Suprapubic skin (tissue), 4 donors: ENCODE data around the gene FASTKD3. TPM values are rescaled to one million over a fixed set of nuclear protein-coding genes. Genes with fewer than 3 reads are reported as not detected.
A peak's percentile ranks its signal among the peaks of the same experiment; 100 is the strongest.

Source experiments
- DNase-seq, 2 donors: peaks; one replicate each; pipeline ENCODE4 v3.0.0-alpha.2; 2019; ENCODE audit warnings: low spot score in 2 of 2
- H3K27ac ChIP-seq: fragments of 200-600 bp; sonication (generic); one replicate; pipeline ENCODE4 v1.5.1; 2019
- H3K27me3 ChIP-seq: fragments of 200-600 bp; sonication (generic); one replicate; pipeline ENCODE4 v1.5.1; 2019
- H3K36me3 ChIP-seq: fragments of 200-600 bp; sonication (generic); one replicate; pipeline ENCODE4 v1.5.1; 2019
- H3K4me1 ChIP-seq: fragments of 200-600 bp; sonication (generic); one replicate; pipeline ENCODE4 v1.5.1; 2019
- H3K4me3 ChIP-seq: fragments of 200-600 bp; sonication (generic); one replicate; pipeline ENCODE4 v1.5.1; 2019; ENCODE audit warnings: mild to moderate bottlenecking
- H3K9me3 ChIP-seq: fragments of 200-600 bp; sonication (generic); one replicate; pipeline ENCODE4 v1.5.1; 2019
- EP300 ChIP-seq: sonication (generic); formaldehyde crosslinking; IDR thresholded peaks from one replicate; pipeline ENCODE4 v1.6.1; 2017; ENCODE audit warnings: antibody characterized with exemption
- POLR2A ChIP-seq, 2 donors: fragments of 450-650 bp; IDR thresholded peaks; one replicate each; pipeline ENCODE4 v1.6.1; 2017; ENCODE audit warnings: antibody characterized with exemption in 2 of 2, mild to moderate bottlenecking in 2 of 2, moderate library complexity in 2 of 2
- POLR2AphosphoS5 ChIP-seq, 3 donors: sonication (generic); formaldehyde crosslinking; IDR thresholded peaks; one replicate each; pipeline ENCODE4 v1.6.1; 2017; ENCODE audit warnings: antibody characterized with exemption in 3 of 3
- WGBS: methylation state at CpG from one replicate; pipeline ENCODE4 v1.1.5; 2018; 5-methylcytosine and 5-hydroxymethylcytosine counted together
- total RNA-seq, 4 donors: library from RNA; depleted of rRNA; stranded (reverse); fragments of >200 nt; gene quantifications; one replicate each; pipeline ENCODE4 v1.1.0, GENCODE V29; 2016
- TF ChIP-seq, protein P1 (sequence below), 2 donors: fragments of 200-600 bp in 1 of 2; fragments of 450-650 bp in 1 of 2; sonication (generic) in 1 of 2; IDR thresholded peaks; one replicate each; pipeline ENCODE4 v1.5.1; 2016 to 2019; ENCODE audit warnings: antibody characterized with exemption in 2 of 2, mild to moderate bottlenecking in 1 of 2, moderate library complexity in 1 of 2

Gene FASTKD3
- total RNA-seq, 4 donors from 2014 or later: 7.6 to 13.7 (median 10.1) TPM

DNA sequence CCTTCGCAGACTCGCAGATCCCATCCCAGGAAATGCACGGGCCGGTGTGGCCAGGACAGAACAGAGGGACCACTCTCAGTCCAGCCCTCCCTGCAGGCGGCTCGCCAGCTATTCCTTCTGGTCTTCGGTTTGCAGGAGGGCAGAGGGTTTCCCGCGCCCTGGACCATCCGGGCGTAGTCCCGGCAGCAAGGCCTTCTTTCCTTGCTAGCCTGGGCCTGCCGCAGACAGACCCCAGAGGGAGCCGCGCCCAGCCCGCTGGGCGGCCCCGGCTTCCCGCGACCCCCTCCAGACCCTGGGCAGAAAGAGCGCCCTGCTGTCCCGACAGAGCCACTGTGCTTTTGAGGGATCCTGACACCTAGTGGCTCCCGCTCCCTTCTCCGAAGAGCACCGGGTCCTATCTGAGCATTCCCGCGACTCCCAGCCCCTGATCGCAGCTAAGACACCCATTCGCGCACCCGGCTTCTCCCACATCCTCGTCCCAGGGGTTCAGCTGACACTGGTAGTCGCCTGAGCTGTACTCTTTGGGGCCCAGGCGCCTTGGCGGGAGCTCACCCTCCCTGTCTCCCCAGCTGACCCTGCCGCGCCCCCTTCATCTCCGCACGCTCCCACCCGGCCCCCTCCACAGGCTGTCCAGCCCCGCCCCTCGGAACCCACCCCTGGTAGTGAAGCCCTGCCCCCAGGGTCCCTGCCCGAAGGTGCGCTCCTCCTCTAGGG lies 19.0 kb downstream of the FASTKD3 start:
- peak overlapping the region; percentile 59 for H3K4me3 ChIP-seq
- H3K9me3 ChIP-seq: no peaks in the 10 kb centered on the region
- DNase-seq: peak; percentile 71 to 77
- peaks cover 8% of the 10 kb centered on the region for H3K27me3 ChIP-seq
- WGBS: 9% methylated on average over 9 of the region's 44 CpGs
- no peak overlapping the region for H3K27ac ChIP-seq
- H3K4me1 ChIP-seq: peaks cover 22% of the 10 kb centered on the region
- TF ChIP-seq, protein P1, sequence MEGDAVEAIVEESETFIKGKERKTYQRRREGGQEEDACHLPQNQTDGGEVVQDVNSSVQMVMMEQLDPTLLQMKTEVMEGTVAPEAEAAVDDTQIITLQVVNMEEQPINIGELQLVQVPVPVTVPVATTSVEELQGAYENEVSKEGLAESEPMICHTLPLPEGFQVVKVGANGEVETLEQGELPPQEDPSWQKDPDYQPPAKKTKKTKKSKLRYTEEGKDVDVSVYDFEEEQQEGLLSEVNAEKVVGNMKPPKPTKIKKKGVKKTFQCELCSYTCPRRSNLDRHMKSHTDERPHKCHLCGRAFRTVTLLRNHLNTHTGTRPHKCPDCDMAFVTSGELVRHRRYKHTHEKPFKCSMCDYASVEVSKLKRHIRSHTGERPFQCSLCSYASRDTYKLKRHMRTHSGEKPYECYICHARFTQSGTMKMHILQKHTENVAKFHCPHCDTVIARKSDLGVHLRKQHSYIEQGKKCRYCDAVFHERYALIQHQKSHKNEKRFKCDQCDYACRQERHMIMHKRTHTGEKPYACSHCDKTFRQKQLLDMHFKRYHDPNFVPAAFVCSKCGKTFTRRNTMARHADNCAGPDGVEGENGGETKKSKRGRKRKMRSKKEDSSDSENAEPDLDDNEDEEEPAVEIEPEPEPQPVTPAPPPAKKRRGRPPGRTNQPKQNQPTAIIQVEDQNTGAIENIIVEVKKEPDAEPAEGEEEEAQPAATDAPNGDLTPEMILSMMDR (IDR thresholded peaks at IDR 0.05): peak in 1 of 2 donors; percentile 21
- no peak for TF ChIP-seq POLR2AphosphoS5 (IDR thresholded peaks at IDR 0.05)
- no peaks in the 10 kb centered on the region for H3K36me3 ChIP-seq

DNA sequence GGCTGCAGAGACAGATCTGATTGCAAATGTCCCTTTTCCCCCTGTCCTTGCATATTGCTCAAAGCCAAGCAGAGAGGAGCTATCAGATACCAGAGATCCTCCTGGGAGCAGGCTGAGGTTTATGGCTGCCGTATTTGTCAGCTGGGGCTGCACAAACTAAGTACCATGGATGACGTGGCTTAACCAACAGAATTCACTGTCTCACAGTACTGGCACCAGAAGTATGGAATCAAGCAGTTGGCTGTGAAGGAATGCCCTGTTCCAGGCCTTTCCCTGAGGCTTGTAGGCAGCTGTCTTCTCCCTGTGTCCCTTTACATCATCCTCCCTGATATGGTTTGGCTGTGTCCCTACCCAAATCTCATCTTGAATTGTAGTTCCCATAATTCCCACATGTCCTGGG lies 20.5 kb downstream of the FASTKD3 start:
- Histone ChIP-seq H3K4me1 (peaks cover 22% of the 10 kb centered on the region), H3K36me3 (no peaks in the 10 kb centered on the region), H3K4me3 (no peak overlapping the region), H3K27ac (no peak overlapping the region), H3K27me3 (peaks cover 8% of the 10 kb centered on the region), H3K9me3 (no peaks in the 10 kb centered on the region)
- no peak for DNase-seq
- 49% methylated on average over 2 of the region's 2 CpGs for WGBS
- TF ChIP-seq, protein P1 (IDR thresholded peaks at IDR 0.05): no peak
- TF ChIP-seq EP300 (no peak), POLR2AphosphoS5 (IDR thresholded peaks at IDR 0.05) (no peak), POLR2A (IDR thresholded peaks at IDR 0.05) (no peak)

DNA sequence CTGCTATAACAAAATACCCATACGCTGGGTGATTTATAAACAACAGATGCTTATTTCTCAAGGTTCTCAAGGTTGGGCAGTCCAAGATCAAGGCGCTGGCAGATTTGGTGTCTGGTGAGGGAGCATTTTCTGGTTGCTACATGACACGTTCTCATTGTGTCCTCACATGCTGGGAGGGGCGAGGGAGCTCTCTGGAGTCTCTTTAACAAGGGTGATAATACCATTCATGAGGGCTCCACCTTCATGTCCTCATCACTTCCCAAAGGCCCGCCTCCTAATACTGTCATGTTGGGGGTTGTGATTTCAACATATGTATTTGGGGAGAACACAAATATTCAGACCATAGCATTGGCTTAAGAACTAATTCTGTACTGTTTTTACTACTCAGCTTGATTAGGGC lies 22.5 kb downstream of the FASTKD3 start:
- Histone ChIP-seq H3K4me1 (peaks cover 20% of the 10 kb centered on the region), H3K4me3 (no peak overlapping the region), H3K27ac (no peak overlapping the region), H3K27me3 (peaks cover 14% of the 10 kb centered on the region), H3K36me3 (no peaks in the 10 kb centered on the region), H3K9me3 (no peaks in the 10 kb centered on the region)
- TF ChIP-seq POLR2A (IDR thresholded peaks at IDR 0.05) (no peak), EP300 (no peak), POLR2AphosphoS5 (IDR thresholded peaks at IDR 0.05) (no peak)
- TF ChIP-seq, protein P1 (IDR thresholded peaks at IDR 0.05): no peak
- WGBS: 95% methylated on average over 5 of the region's 5 CpGs
- no peak for DNase-seq

DNA sequence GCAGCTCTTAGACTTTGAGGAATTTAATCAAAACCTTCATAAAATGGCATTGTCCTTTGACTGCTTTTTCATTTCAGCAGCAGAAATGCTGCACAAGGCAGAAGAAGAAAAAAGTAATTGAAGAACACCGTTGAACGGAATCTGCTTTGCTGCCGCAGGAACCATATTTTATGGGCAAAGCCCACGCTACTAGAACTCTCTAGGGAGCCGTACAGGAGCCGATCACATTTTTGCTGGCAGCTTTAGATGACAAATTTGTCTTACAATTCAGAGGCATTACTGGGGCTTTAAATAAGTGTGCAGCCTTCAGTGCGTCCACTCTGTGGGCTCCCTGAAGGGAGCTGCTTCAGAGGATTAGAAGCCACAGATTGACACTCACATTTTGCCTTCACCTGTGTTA lies 23.3 kb downstream of the FASTKD3 start:
- Histone ChIP-seq H3K27ac (no peak overlapping the region), H3K4me3 (no peak overlapping the region), H3K36me3 (no peaks in the 10 kb centered on the region), H3K27me3 (peaks cover 14% of the 10 kb centered on the region), H3K9me3 (no peaks in the 10 kb centered on the region), H3K4me1 (peaks cover 13% of the 10 kb centered on the region)
- no peak for DNase-seq
- TF ChIP-seq EP300 (no peak), POLR2A (IDR thresholded peaks at IDR 0.05) (no peak), POLR2AphosphoS5 (IDR thresholded peaks at IDR 0.05) (no peak)
- TF ChIP-seq, protein P1 (IDR thresholded peaks at IDR 0.05): no peak
- WGBS: 71% methylated on average over 7 of the region's 7 CpGs

DNA sequence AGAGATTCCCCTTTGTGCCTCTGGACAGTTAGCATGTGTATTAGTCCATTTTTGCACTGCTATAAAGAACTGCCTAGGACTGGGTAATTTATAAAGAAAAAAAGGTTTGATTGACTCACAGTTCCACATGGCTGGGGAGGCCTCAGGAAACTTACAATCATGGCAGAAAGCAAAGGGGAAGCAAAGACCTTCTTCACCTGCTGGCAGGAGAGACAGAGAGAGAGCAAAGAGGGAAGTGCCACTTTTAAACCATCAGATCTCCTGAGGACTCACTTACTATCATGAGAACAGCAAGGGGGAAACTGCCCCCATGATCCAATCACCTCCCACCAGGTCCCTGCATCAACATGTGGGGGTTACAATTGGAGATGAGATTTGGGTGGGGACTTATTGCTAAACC lies 23.9 kb downstream of the FASTKD3 start:
- no peak for TF ChIP-seq POLR2AphosphoS5 (IDR thresholded peaks at IDR 0.05)
- Histone ChIP-seq H3K27ac (no peak overlapping the region), H3K4me1 (peaks cover 6% of the 10 kb centered on the region), H3K27me3 (peaks cover 9% of the 10 kb centered on the region), H3K4me3 (no peak overlapping the region), H3K36me3 (no peaks in the 10 kb centered on the region), H3K9me3 (no peaks in the 10 kb centered on the region)
- DNase-seq: no peak

DNA sequence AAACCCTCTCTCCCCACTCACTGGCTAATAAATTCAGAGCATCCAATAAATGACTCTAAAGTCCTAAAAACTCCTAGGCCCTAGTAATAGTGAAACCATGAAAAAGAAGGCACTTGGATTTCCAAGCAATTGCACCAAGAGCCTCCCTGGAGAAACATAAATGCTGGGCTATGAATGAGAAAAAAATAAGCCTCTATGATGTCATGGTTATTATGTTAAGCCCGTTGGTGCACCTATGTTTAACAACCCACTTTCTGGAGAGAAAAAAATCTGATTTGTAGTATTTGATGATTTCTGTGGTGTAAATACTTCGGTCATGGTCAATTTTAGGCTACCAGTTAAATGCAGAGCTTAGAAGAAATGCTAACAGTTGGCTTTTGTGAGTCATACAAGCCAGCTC lies 26.3 kb downstream of the FASTKD3 start:
- no peaks in the 10 kb centered on the region for H3K9me3 ChIP-seq
- TF ChIP-seq POLR2A (IDR thresholded peaks at IDR 0.05) (no peak), POLR2AphosphoS5 (IDR thresholded peaks at IDR 0.05) (no peak), EP300 (no peak)
- TF ChIP-seq, protein P1 (IDR thresholded peaks at IDR 0.05): no peak
- H3K4me3 ChIP-seq: no peak overlapping the region
- no peaks in the 10 kb centered on the region for H3K4me1 ChIP-seq
- no peaks in the 10 kb centered on the region for H3K36me3 ChIP-seq
- no peak overlapping the region for H3K27ac ChIP-seq
- peaks cover 6% of the 10 kb centered on the region for H3K27me3 ChIP-seq
- DNase-seq: no peak
- WGBS: 67% methylated on average over 2 of the region's 2 CpGs
